RWPE1 (cell line): ENCODE data around the gene AHDC1.
A peak's percentile ranks its signal among the peaks of the same experiment; 100 is the strongest.

Source experiments
- CTCF ChIA-PET: fragments of 350-600 bp; sonication (Branson Sonifier 250); formaldehyde crosslinking; extraction: SDS; loops from one replicate; lab custom pipeline; 2021; lab: Yijun Ruan, JAX
- POLR2A ChIA-PET: fragments of 400-600 bp; formaldehyde crosslinking; extraction: SDS; loops from one replicate; lab custom pipeline; 2020; ENCODE audit warnings: antibody characterized with exemption; ENCODE audit not compliant: low non-redundant PET; lab: Yijun Ruan, JAX
- DNase-seq: peaks from one replicate; pipeline ENCODE4 v3.0.0; 2012; ENCODE audit warnings: low spot score
- H3K27ac ChIP-seq: fragments of 450-650 bp; 2 replicates; pipeline ENCODE4 v1.5.1; 2017
- TF ChIP-seq, protein P1 (sequence below): fragments of 450-650 bp; conservative IDR thresholded peaks from 2 replicates; pipeline ENCODE4 v1.5.1; 2017; ENCODE audit warnings: low read depth, mild to moderate bottlenecking

Gene AHDC1

DNA sequence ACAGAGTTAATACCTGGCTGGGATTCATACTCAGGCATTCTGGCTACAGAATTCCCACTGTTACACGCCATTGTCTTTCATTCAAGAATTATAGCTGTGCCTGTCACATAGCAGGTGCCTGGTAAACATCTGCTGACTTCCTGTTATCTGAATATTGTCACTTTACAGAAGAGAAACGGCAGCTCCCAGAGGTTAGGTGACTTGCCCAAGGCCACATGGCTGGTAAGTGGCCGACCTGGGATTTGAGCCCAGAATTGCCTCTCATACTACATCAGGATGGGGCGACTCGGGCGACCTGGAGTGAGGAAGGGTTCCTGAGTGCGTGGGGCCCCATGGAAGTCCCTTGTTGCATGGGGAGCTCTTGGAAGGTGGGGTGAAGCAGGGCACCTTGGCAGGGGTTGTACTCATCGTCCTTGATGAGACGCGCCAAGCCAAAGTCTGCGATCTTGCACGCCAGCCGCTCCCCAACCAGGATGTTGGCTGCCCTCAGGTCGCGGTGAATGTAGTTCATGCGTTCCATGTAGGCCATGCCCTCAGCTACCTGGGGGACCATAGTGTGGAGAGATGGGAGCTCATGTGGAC lies 10.2 kb upstream of the AHDC1 start:
- ChIA-PET POLR2A (no interaction called here), CTCF (interaction anchor here (0.6 to 1.7 kb wide), 3 partner anchors 12 to 50 kb away, joined by 3 to 6 read pairs (median 3); no protein-coding TSS in a partner anchor)
- no peak for DNase-seq
- H3K27ac ChIP-seq: no peak overlapping the region
- TF ChIP-seq, protein P1, sequence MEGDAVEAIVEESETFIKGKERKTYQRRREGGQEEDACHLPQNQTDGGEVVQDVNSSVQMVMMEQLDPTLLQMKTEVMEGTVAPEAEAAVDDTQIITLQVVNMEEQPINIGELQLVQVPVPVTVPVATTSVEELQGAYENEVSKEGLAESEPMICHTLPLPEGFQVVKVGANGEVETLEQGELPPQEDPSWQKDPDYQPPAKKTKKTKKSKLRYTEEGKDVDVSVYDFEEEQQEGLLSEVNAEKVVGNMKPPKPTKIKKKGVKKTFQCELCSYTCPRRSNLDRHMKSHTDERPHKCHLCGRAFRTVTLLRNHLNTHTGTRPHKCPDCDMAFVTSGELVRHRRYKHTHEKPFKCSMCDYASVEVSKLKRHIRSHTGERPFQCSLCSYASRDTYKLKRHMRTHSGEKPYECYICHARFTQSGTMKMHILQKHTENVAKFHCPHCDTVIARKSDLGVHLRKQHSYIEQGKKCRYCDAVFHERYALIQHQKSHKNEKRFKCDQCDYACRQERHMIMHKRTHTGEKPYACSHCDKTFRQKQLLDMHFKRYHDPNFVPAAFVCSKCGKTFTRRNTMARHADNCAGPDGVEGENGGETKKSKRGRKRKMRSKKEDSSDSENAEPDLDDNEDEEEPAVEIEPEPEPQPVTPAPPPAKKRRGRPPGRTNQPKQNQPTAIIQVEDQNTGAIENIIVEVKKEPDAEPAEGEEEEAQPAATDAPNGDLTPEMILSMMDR: no peak

DNA sequence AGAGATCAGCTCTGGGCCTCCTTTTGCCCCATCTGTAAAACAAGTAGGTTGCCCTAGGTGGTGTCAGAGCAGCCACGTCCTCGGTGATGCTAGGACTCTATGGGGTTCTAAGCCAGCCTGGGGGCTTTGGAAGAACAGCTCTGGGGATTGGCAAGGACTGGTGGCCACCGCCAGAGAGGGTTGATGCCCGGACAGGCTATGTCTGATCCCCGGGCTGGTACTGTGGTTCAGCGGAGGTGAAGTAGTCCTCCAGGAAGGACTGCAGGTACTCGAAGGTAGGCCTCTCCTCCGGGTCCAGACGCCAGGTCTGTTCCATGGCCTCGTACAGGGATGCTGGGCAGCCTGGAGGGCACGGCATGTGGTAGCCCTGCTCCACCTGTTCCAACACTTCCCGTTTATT lies 8.8 kb upstream of the AHDC1 start:
- TF ChIP-seq, protein P1: no peak
- H3K27ac ChIP-seq: no peak overlapping the region
- ChIA-PET POLR2A (no interaction called here), CTCF (no interaction called here)
- no peak for DNase-seq

DNA sequence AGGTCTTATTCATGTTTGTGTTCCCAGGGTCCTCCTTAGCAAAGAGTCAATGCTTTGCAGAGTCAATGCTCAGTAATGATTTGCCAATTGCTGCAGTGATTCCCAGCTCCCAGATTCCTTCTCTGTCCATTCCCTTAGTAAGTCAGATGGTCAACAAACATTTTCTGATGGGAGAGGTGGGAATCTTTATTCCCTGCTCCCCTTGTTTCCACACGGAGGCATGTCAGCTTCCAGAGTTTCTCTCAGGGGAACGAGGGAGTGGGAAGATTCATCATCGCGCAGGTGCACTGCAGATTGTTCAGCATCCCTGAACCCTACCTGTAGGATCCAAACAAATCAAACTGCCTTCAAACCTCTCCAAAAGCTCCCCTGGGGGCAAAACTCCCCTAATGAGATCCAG lies 7.5 kb upstream of the AHDC1 start:
- TF ChIP-seq, protein P1: no peak
- POLR2A ChIA-PET: no interaction called here
- H3K27ac ChIP-seq: no peak overlapping the region

DNA sequence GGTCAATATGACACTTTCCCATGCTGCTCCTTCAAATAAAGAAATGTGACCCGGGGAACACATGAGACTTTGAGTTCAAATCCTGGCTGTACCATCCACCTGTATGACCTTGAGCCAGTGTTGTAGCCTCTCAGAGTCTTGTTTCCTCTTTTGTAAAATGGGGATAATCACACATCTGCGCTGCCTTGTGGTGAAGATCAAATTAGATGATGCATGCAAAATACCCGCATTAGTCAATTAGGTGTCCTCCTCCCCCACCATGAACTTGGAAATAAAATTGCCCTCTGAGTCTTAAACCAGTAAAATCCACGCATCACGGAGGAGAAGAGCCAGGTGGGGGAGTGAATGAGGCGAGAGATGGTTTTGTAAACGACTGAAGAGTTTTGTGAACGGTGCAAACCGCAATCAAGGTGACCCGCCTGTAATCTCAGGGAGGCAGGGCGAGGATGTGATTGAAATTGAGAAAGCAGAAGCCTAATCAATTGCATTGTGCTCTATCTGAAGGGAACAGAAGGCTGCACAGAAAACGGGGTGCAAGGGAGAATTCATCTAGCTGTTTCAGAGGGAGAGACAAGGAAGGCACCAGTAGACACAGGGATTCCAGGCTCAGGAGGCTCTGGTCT lies 5.8 kb upstream of the AHDC1 start:
- ChIA-PET POLR2A (no interaction called here), CTCF (interaction anchor here (5.6 kb wide), 1 partner anchor 52 kb away, joined by 51 read pairs; no protein-coding TSS in a partner anchor)

More for the DNA sequence above, 7.5 kb upstream of the AHDC1 start:
- DNase-seq: no peak
- CTCF ChIA-PET: interaction anchor here (0.6 to 2.0 kb wide), 4 partner anchors 58 to 265 kb away, joined by 3 to 10 read pairs (median 4); no protein-coding TSS in a partner anchor

DNA sequence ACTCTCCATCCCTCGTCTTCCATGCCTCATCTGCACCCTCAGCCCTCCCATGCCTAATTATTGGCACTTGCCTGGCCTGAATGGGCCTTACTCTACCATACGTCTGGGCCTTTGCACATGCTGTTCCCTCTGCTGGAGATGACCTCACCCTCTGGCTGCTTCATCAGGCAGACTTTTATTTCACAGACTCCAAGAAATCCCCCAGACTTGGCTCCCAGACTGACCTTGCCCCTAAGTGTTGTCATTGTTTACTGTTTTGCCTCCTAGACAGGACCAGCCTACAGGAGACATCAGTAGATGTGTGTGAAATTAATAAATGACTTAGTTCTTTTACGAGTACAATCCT lies 5.2 kb upstream of the AHDC1 start:
- TF ChIP-seq, protein P1: no peak
- no peak for DNase-seq
- no peak overlapping the region for H3K27ac ChIP-seq
- ChIA-PET POLR2A (no interaction called here), CTCF (interaction anchor here (0.7 to 5.6 kb wide), 2 partner anchors 52 to 66 kb away, joined by 6 to 51 read pairs; no protein-coding TSS in a partner anchor)

More for the DNA sequence above, 5.8 kb upstream of the AHDC1 start:
- TF ChIP-seq, protein P1: no peak
- no peak overlapping the region for H3K27ac ChIP-seq
- DNase-seq: no peak

DNA sequence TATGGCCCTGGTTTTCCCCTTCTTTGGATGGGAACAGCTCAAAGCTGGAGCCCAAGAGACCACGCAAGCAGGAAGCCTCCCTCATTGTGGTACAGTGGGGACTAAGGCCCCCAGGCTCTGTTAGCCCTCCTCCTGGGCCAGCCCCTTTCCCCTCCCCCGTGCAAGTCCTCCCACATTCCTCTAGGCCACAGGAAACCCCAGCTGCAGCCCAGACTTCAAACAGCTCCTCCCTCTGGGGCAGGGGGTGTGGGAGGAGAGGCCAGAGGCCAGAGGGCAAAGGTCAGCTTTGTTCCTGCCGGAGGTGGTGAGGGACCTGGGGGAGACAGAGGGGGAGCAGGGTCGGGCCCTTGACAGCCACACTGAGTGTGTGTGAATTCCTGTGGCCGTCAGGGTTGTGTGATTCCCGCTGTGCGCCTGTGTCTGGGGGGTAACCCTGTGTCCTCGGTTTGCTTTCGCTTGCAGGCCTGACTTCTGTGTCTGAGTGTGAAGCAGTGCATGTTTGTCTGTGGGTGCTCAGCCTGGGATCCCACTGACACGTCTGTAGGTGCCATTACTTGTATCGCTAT lies 3.4 kb upstream of the AHDC1 start:
- CTCF ChIA-PET: interaction anchor here (0.6 to 8.1 kb wide), 16 partner anchors 43 to 307 kb away, joined by 3 to 67 read pairs (median 3); partner anchors contain the start of genes CD164L2 and FAM76A
- TF ChIP-seq, protein P1: no peak
- POLR2A ChIA-PET: no interaction called here

More for the DNA sequence above, 3.4 kb upstream of the AHDC1 start:
- H3K27ac ChIP-seq: peak overlapping the region; percentile 93
- DNase-seq: no peak
